WTC11 (cell line): ENCODE results near the gene ZNF433.

ENCODE experiments used
- HMGA2 ChIP-seq: fragments of 250-450 bp; sonication (Bioruptor Pico); IDR thresholded peaks from 2 replicates; pipeline ENCODE4 v1.4.0; 2021; ENCODE audit warnings: mild to moderate bottlenecking, moderate library complexity
- SP1 ChIP-seq: sonication (generic); formaldehyde crosslinking; conservative IDR thresholded peaks from 2 replicates; pipeline ENCODE4 v1.8.1; 2022; ENCODE audit warnings: missing genetic modification reagents
- ZNF263 ChIP-seq: sonication (generic); formaldehyde crosslinking; IDR thresholded peaks from 2 replicates; pipeline ENCODE4 v1.8.1; 2022; ENCODE audit warnings: low read depth, mild to moderate bottlenecking, moderate library complexity, missing genetic modification reagents
- TF ChIP-seq, protein P1 (sequence below): fragments of 200-600 bp; IDR thresholded peaks from 2 replicates; pipeline ENCODE4 v1.8.0; 2022; ENCODE audit warnings: antibody characterized with exemption
- TF ChIP-seq, protein P2 (sequence below): sonication (generic); formaldehyde crosslinking; IDR thresholded peaks from 2 replicates; pipeline ENCODE4 v1.8.1; 2023; ENCODE audit warnings: mild to moderate bottlenecking, missing genetic modification reagents, moderate library complexity
- TF ChIP-seq, protein P3 (sequence below): sonication (generic); formaldehyde crosslinking; IDR thresholded peaks from 2 replicates; pipeline ENCODE4 v1.8.0; 2022; ENCODE audit warnings: mild to moderate bottlenecking, missing genetic modification reagents
- TF ChIP-seq, protein P4 (sequence below): sonication (generic); formaldehyde crosslinking; conservative IDR thresholded peaks from 2 replicates; pipeline ENCODE4 v1.8.1; 2022; ENCODE audit warnings: mild to moderate bottlenecking, missing genetic modification reagents
- TF ChIP-seq, protein P5 (sequence below): sonication (generic); formaldehyde crosslinking; IDR thresholded peaks from 2 replicates; pipeline ENCODE4 v1.8.1; 2022; ENCODE audit warnings: low read depth, missing genetic modification reagents, borderline replicate concordance
- TF ChIP-seq, protein P6 (sequence below): sonication (generic); formaldehyde crosslinking; IDR thresholded peaks from 2 replicates; pipeline ENCODE4 v1.8.0; 2022; ENCODE audit warnings: mild to moderate bottlenecking, missing genetic modification reagents

DNA sequence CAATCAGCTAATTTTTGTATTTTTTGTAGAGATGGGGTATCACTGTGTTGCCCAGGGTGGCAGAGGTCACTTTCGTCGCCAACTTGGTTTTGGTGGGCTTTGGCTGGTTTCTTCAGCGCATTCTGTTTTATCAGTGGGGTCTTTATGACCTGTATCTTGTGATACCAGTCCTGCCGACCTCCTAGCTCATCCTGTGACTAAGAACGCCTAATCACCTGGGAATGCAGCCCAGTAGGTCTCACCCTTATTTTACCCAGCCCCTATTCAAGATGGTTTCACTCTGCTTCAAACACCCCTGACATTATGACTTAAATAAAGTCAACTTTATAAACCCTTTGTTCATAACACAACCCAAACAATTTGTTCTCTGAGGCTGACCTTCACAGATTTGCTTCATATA is 20.3 kb upstream of the ZNF433 start:
- TF ChIP-seq, protein P1, sequence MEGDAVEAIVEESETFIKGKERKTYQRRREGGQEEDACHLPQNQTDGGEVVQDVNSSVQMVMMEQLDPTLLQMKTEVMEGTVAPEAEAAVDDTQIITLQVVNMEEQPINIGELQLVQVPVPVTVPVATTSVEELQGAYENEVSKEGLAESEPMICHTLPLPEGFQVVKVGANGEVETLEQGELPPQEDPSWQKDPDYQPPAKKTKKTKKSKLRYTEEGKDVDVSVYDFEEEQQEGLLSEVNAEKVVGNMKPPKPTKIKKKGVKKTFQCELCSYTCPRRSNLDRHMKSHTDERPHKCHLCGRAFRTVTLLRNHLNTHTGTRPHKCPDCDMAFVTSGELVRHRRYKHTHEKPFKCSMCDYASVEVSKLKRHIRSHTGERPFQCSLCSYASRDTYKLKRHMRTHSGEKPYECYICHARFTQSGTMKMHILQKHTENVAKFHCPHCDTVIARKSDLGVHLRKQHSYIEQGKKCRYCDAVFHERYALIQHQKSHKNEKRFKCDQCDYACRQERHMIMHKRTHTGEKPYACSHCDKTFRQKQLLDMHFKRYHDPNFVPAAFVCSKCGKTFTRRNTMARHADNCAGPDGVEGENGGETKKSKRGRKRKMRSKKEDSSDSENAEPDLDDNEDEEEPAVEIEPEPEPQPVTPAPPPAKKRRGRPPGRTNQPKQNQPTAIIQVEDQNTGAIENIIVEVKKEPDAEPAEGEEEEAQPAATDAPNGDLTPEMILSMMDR: no peak
- no peak for TF ChIP-seq HMGA2 (CRISPR knock-in tag)
- TF ChIP-seq, protein P2, sequence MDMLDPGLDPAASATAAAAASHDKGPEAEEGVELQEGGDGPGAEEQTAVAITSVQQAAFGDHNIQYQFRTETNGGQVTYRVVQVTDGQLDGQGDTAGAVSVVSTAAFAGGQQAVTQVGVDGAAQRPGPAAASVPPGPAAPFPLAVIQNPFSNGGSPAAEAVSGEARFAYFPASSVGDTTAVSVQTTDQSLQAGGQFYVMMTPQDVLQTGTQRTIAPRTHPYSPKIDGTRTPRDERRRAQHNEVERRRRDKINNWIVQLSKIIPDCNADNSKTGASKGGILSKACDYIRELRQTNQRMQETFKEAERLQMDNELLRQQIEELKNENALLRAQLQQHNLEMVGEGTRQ: no peak
- no peak for TF ChIP-seq ZNF263
- TF ChIP-seq SP1 (CRISPR knock-in tag): no peak
- TF ChIP-seq, protein P3, sequence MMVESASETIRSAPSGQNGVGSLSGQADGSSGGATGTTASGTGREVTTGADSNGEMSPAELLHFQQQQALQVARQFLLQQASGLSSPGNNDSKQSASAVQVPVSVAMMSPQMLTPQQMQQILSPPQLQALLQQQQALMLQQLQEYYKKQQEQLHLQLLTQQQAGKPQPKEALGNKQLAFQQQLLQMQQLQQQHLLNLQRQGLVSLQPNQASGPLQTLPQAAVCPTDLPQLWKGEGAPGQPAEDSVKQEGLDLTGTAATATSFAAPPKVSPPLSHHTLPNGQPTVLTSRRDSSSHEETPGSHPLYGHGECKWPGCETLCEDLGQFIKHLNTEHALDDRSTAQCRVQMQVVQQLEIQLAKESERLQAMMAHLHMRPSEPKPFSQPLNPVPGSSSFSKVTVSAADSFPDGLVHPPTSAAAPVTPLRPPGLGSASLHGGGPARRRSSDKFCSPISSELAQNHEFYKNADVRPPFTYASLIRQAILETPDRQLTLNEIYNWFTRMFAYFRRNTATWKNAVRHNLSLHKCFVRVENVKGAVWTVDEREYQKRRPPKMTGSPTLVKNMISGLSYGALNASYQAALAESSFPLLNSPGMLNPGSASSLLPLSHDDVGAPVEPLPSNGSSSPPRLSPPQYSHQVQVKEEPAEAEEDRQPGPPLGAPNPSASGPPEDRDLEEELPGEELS (CRISPR knock-in tag): no peak
- TF ChIP-seq, protein P4, sequence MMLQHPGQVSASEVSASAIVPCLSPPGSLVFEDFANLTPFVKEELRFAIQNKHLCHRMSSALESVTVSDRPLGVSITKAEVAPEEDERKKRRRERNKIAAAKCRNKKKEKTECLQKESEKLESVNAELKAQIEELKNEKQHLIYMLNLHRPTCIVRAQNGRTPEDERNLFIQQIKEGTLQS: no peak
- TF ChIP-seq, protein P5, sequence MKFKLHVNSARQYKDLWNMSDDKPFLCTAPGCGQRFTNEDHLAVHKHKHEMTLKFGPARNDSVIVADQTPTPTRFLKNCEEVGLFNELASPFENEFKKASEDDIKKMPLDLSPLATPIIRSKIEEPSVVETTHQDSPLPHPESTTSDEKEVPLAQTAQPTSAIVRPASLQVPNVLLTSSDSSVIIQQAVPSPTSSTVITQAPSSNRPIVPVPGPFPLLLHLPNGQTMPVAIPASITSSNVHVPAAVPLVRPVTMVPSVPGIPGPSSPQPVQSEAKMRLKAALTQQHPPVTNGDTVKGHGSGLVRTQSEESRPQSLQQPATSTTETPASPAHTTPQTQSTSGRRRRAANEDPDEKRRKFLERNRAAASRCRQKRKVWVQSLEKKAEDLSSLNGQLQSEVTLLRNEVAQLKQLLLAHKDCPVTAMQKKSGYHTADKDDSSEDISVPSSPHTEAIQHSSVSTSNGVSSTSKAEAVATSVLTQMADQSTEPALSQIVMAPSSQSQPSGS (CRISPR knock-in tag): no peak
- TF ChIP-seq, protein P6, sequence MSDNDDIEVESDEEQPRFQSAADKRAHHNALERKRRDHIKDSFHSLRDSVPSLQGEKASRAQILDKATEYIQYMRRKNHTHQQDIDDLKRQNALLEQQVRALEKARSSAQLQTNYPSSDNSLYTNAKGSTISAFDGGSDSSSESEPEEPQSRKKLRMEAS (CRISPR knock-in tag): no peak
